Suppressor macrophage treated with lipopolysaccharide for 4 hours (primary cell): ENCODE data around the gene TMEM170A.
"Not testable (repeated sequence)": the region's sequence is repeated elsewhere in the genome, so short reads cannot be mapped to it uniquely, and the experiment has no call there.

Experiments
- DNase-seq: peaks from one replicate; pipeline ENCODE4 v3.0.0-alpha.2; 2020

TMEM170A gene

GRCh38 chr16:75479421-75479990 lies 15.0 kb upstream of the TMEM170A start:
- DNase-seq: no peak

- no peak for DNase-seq
These were observed 14.2 kb upstream of the TMEM170A start for GRCh38 chr16:75478480-75479345.

- peak; percentile 85 for DNase-seq
These were observed 13.4 kb upstream of the TMEM170A start for GRCh38 chr16:75477680-75478473.

- no peak for DNase-seq
These were observed 12.3 kb upstream of the TMEM170A start for GRCh38 chr16:75476817-75477216.

GRCh38 chr16:75475420-75475847 lies 10.9 kb upstream of the TMEM170A start:
- no peak for DNase-seq

- DNase-seq: no peak
These were observed 8.7 kb upstream of the TMEM170A start for GRCh38 chr16:75472908-75473877.

DNA sequence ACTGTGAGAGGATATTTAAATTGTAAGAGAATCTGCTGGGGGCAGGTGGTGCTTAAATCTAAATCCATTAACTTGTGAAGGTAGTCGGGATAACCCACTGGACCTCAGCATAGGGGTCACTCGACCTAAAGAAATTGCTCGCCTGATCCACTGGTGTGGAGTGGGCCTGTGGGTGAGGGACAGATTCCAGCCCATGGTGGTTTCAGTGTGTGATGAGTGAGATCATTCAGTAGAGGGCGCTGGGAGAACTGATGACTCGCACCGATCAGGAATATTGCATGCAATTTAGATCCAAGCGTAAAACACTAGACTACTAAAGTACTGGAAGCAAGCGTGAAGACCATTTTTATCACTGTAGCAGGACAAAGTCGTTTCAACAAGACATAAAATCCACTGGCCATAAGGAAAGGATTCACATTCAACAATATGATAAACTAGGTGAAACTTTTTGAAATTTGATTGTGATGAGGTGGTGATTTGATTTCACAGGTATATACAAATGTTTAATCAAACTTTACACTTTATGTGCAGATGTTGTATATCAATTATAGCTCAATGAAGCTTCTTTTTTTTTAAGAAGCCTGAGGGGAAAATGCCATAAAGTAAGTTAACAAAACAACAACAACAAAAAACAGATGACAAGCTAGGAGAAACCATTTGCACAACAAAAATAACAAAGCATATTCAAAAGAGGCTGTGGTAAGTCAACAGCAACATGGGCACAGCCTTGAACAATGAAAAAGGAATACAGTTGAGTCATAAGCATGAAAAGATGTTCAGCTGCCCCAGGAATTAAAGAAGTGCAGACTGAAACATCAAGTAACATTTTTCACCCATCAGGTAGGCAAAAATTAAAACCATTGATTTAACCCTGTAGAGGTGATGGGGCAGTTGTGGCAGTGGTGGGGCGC lies 7.5 kb upstream of the TMEM170A start:
- DNase-seq: peak; percentile 71

DNA sequence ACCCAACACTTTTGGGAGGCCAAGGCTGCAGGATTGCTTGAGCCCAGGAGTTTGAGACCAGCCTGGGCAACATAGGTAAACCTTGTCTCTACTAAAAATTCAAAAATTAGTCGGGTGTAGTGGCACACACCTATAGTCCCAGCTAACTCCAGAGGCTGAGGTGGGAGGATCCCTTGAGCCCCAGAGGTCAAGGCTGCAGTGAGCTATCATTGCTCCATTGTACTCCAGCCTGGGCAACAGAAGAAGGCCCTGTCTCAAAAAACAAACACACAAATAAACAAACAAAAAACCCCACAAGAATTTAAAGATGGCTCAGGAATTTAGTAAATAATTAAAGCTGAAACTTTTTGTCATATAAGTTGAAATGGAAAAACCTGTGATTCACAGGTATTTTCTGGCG lies 2.3 kb upstream of the TMEM170A start:
- no peak for DNase-seq

DNA sequence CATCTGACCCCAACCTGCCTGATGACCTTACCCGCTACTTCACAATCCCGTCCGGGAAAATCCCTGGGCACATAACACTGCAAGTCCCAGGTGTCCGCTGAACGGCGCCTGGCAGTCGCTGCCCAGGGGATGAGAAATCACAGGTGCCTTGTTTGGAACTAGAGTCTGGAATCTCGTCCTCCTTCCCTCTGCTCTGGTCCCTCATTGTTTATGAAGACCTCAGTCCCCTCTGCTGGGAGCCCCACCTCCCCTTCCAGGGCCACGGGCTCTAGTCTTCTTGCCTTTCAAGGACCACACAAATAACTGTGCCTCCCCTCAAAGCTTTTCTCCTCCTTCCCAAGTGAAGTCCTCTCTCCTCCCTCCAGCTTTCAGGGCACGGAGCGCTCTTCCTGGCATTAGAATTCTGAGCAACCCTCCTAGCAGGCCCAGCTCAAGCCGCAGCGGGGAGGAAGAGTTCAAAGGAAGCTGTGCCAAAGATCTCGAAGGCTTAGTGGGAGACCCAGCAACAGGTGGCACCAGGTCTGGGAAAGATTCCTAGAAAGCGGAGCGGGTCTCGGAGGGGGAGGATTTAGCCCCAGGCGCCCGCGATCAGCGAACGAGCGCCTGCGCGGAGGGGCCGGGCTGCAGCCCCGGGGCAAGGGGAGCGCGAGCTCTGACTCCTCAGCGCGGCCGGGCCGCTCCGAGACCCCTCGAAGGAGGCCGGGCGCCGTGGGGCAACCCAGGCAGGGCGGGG lies 934 bp downstream of the TMEM170A start:
- DNase-seq: peak; percentile 27

DNA sequence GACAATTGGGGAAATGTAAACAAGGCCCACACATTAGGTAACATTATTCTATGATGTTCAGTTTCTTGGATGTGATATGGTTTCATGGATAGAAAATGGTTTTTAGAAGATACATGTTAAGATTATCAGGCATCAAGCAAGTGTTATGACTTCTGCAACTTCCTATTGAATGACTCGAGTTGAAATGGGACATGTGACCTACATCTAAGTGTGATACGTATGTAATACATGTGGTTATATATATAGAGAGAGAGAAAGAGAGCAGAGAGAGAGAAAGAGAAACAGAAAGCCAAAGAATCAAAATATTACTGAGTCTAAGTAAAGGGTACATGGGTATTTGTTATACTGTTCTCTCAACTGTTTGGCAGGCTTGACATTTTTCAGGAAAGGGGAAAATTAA lies 1.7 kb downstream of the TMEM170A start:
- peak; percentile 73 for DNase-seq

GRCh38 chr16:75461575-75461974 lies 2.9 kb downstream of the TMEM170A start:
- no peak for DNase-seq

GRCh38 chr16:75460446-75460845 lies 4.0 kb downstream of the TMEM170A start:
- no peak for DNase-seq

GRCh38 chr16:75459691-75460090 lies 4.8 kb downstream of the TMEM170A start:
- no peak for DNase-seq

DNA sequence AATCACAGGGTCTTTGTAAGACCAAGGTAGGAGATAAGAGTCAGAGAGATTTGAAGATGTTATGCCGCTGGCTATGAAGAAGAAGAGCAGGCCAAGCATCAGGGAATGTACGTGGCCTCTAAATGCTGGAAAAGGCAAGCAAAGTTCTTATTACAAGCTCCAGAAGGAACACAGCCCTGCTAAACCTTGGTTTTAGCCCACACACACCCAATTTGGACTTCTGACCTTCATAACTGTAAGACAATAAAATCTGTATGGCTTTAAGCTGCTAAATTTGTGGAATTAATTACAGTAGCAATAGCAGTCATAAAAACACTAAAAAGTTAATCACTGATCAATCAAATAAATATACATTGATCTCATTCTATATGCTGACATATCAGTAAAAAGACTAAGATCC lies 6.0 kb downstream of the TMEM170A start:
- no peak for DNase-seq

GRCh38 chr16:75458029-75458428 lies 6.5 kb downstream of the TMEM170A start:
- DNase-seq: no peak

DNA sequence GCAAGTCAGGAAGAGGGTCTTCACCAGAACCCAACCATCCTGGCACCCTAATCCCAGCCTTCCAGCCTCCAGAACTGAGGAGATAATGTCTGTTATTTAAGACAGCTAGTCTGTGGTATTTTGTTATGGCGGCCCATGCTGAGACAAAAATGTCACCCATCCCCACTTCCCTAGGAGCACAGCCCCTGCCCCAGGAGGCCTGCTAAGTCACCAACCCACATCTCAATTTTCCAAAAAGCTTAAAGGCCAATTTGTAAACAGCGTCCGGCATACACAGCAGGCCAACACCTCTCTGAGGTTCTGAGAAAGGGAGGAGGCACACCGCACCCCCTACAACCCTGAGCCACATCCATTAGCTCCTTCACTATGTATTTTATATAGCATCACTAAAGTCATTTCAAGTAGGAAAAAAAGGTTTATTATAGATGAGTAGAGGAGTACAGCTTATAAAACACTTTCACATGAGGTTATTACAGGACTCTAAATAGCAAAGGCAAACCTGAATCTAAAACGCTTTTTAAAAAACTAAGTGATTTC lies 6.9 kb downstream of the TMEM170A start:
- DNase-seq: no peak

DNA sequence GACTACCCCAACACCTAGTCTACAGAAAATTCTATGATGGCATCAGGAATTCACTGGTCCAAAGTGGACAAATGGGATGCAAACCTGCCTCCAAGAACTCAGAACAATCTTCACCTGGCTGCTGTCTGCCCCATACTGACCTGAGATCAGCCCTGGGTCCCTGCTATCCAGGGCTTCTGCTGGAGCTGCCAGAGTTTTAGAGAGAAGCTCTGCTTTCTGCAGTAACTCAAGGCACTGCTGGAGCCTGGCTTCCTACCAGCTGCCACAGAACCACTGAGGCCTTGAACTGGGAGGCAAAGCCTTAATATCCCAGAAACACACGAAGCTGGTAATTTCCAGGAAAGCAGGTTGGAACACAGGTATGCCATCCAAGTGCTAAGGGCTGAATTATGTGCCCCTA lies 7.5 kb downstream of the TMEM170A start:
- DNase-seq: no peak

- DNase-seq: not testable (repeated sequence)
These were observed 8.0 kb downstream of the TMEM170A start for GRCh38 chr16:75456486-75456885.

- no peak for DNase-seq
These were observed 8.8 kb downstream of the TMEM170A start for GRCh38 chr16:75455677-75456076.

DNA sequence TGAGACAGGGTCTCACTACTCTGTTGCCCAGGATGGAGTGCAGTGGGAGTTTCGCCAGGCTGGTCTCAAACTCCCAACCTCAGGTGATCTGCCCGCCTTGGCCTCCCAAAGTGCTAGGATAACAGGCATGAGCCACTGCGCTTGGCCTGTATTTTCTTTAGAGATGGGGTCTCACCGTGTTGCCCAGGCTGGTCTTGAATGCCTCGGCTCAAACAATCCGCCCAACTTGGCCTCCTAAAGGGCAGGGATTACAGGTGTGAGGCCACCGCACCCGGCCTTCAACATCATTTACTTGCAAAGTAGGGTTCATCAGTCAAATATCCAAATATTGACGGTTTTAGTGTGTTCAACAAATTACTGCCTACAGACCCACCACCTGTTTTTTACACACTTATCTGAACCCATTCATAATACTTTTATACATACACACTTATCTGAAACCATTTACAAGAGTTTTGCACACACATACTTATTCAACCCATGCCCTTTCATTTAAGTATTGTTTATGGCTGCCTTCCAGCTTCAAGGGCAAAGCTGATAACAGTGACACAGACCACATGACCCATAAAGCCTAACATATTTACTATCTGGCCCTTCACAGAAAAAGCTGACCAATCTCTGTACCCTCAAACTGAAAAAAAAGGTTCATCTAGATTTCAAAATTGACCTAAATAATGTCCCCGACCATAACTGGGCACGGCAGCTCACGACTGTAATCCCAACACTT lies 11.9 kb downstream of the TMEM170A start:
- DNase-seq: no peak
